ENCODE measurements around the gene RELN.

Gene RELN

DNA sequence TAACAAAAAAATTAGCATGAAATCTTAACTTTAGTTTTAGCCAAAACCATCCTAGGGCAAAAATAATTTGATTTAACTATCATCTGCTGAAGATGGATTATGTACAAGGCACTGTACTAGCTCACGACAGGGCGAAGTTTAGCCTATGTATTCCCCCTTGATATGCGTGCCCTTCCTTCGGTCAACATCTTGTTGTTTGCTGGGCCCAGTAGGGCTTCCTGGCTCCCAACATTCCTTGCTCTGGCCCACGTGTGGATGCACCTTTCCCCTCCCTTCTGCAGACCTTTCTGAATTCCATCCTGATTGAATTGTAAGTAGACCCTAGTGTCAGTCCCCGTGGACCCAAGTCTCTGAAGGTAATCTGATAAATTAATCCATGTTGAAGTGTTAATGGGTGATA, 212.0 kb downstream of the RELN start:
- no peak for DNase-seq

DNA sequence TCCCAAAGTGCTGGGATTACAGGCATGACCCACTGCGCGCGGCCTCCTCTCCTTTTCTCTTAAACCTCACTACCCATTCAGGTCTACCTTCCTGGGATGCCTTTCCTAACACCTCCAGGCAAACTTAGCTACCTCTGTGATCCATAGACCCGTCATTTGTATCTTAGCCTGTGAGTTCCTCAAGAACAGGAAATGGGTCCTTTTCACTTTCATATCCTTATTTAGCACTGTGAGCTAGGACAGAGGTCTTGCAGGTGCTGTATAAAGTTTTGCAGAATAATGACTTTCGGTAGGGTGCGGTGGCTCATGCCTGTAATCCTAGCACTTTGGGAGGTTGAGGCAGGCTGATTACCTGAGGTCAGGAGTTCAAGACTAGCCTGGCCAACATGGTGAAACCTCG, 215.7 kb downstream of the RELN start:
- DNase-seq = no peak

DNA sequence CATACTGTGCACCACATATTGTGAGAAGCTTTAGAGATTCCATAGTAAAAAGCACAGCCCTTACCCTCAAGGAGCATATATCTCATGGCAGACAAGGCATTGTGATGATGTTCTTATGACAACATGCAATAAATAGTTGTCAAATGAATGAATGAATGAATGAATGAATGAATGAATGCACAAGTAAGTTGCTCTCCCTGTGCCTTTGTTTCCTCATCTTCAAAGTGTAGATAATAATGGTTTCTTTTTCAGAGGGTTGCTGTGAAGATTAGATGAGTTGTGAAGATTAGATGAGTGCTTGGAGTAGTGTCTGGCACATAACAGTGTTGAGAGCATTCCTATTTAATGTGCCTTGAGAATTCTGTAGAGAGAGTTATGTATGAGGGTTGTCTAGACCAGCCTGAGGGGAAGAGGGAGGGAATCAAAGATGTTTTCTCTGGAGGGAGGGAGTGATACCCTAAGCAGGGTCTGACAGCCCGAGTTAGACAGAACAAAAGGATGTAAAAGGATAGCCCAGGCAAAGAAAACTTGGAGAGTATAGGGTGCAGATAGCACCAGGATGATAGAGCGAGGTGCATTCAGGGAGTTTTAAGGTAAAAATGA, 217.2 kb downstream of the RELN start:
- DNase-seq = no peak

GRCh38 chr7:103771294-103771693, 218.2 kb downstream of the RELN start:
- DNase-seq = no peak

DNA sequence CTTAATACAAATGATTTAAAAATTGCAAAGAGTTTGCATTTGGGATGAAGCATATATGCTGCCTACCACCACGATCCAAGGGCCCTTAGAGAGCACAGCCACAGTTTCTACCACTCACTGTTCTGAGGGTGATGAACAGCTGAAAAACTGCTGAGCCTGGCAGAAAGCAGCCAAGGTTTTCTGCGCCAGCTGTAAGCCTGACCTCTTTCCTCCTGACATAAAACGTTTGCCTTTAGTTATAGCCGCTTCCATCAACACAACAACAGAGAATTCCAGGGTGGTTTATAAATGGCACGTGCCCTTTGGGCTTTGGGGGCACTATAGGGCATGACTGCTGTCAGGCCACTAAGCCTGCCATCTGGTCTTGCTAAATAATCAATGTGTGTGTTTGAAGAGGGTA, 222.8 kb downstream of the RELN start:
- DNase-seq = no peak

DNA sequence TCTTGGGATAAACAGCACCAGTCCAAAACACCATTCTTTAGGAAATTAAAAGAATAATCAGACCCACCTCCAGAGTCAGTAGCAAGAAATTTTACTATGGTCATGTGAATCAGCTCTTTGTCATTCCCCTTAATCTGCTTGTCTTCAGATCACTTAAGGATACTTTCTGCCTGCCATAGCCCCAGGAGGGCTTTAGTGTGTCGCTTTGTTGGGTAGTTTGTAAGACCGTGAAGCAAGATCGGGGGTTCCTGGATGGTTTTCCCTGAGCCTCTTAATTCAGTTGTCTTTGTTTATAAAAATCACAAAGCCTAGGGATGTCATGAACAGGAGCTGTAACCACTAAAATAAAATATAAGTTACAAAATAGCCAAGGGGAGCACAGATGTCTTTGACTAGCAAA, 223.6 kb downstream of the RELN start:
- no peak for DNase-seq

GRCh38 chr7:103764901-103765300, 224.6 kb downstream of the RELN start:
- no peak for DNase-seq

- DNase-seq = no peak
These were observed 226.6 kb downstream of the RELN start for GRCh38 chr7:103762877-103763276.

DNA sequence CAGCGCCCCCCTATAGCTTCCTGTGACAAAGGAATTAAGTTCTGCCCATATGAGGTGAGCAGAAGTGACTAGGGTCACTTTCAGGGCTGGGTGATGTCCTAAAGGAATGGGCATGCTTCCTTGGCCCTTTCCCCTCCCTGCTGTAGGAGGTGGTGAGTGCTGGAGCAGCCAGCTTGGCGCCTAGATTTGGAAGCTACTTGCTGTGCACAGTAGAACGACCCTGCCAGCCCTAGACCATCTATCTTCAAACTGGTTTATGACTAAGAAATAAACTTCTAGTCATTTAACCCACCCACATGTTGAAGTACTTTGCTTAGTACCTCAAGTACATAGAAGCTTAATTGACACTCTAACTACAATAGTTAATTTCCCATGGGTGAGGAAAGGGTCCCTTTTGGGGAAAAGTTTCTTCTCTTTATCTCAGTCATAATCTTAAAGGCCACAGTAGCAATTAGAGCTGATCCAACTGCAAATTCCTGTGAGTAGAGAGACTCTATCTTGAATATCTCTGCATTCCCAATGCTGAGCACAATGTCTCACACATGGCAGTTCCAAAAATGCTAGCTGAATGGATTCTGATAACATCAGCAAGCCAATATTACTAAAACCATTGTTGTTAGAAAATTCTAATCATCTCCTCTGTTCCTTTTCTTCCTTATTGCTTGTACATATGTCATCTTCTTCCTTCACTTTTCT, 227.2 kb downstream of the RELN start:
- DNase-seq = no peak

DNA sequence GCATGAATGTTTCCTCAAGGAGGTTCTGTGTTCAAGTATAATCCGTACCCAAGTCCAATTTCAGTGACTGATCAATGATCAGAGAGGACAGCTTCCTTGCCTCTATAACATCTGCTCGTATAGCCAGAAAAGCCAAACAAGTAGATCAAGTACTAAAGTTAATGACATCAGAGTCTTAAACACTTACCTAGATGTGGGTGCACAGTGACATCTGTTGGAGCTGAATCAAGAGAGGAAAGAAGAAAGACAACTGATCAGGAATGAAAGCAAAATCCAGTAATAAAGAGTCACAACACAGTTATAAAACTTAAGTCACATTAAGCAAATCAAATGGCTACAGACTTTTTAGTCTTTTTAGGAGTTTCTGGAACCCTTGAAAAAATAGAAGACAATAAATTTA, 236.5 kb downstream of the RELN start:
- no peak for DNase-seq

GRCh38 chr7:103751311-103751880, 238.1 kb downstream of the RELN start:
- DNase-seq = no peak

DNA sequence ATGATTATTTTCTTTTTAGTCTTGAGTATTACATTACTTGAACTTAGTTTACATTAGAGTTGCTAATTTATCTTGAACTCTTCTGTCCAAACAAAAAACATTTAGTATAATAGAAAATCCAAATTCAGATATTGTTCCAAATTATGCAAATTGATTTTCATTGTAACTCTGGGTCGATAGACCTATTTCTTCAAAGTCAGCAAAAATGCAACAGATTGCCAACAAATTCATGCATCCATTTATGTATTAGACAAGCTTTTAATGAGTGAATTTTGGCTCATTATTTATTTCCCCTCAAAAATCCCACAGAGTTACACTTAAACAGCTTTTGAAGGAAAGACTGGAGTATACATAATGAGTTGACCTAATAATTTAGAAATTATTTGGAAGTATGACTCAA, 240.8 kb downstream of the RELN start:
- DNase-seq = no peak

GRCh38 chr7:103735377-103735776, 254.1 kb downstream of the RELN start:
- no peak for DNase-seq

DNA sequence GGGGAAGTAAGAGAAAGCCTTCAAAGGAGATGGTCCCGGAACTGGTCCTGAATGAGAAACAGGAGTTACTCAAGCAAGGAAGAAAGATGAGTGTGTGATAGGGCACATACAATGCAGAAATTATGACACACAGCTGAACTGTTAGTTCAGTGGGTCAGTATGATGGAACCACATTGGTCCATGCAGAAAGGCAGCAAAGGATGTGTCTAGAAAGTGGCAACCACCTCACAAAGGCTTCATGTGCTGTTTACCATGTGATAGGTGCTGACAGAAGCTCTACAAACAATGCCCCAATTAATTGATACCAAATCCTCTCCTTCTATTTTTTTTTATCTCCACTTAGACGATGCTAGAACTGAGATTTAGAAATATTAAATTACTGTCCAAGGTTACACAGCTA, 258.3 kb downstream of the RELN start:
- DNase-seq = no peak

DNA sequence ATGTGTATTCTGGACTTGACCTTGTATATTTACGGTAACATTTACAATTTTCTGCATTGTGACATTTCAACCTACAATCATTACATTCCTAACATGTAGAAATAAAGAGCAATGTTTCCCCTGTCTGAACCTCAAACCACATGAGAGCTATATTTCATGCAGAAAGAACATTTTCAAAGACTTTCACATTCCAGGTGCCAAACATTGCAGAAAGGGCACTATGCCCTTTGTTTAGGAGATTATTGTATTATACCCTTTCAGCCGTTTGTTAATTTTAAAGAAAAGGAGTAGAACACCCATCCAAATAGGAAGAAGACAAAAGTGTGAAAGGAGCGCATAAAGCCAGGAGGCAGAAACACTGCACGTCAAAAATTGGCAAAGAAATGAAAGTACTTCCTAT, 260.4 kb downstream of the RELN start:
- DNase-seq = no peak

DNA sequence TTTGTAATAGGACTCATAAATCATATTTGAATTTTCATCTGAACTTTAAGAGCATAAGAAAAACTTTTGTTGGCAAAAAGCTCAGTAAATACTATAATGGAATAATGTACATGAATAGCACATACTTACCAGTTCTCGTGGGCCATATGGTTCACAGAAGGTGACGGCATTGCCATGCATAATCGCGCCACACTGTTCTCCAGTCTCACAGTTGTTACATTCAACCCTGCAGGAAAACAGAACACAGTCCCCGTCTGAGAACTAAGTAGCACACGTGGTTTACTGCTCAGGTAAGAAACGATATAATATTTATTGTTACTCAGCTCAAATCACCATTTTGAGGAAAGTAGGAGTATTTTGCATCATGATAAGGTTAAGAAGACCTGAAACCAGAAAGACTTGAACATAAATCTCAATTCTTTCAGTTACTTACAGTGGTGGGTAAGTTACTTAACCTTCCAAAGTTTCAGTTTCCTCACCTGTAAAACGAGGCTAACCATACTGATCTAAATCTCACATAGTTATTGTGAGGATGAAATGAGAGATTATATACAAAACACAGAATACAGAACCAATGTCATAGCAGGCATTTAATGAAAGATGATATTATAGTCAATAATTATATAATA, 261.4 kb downstream of the RELN start:
- DNase-seq = no peak

DNA sequence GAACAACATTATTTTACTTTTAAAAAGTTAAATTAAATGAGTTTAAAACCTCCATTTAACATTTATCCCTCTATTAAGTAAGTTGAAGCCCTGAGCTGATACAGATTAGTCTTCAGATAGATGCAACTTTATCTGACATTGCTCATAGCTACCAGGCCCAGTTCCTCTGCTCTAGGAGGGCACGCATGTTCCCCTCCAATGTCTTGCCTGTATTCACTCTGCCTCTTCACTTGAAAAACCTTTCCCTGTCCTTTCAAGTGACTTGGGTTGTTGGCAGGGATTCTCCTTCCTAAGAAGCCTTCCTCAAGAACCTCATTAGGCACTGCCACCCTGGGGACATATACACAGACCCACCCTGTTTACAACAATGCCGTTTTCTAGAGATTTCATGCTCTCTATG, 270.4 kb downstream of the RELN start:
- no peak for DNase-seq

DNA sequence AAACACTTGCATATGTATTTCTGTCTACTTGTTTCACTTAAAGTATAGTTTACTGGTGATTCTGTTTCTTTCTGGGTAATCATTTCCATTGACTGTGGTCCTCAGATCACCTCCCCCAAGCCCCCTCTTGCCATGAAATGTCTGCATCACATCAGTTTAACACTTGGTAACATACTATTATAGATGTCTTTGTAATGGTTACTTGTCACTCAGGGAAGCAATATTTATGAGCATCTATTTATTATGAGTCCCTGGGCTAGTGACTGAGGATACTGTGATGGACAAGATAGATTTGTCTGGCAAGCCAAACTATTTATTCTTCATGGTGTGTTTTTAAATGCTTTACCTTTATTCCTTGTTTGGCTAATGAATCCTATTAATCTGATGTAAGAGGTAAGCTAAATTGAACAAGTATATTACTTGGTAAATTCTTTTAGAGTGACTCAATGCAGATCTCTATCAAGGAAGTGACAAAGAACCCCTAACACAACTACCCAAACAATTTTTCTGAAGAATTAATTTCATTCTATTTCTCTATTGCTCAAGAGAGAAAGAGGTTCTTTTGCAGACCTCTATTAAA, 270.9 kb downstream of the RELN start:
- DNase-seq = no peak

DNA sequence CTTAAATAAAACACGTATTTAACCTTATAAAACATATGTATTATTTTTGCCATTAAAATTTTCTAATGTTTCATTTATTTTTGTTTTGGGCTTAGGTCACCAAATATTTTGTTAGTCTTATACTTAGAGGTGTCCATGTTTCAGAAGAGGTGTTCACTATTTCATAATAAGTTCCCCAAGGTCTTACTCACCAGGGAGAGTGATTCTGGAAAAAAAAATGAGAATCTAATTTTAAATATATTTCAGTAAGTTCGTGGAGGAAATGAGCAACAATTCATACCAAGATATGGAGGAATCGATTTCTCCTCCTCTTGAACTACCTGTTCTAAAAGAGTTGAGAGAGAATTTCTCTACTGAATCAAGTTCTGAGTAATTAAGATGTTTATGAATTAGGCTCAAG, 271.9 kb downstream of the RELN start:
- no peak for DNase-seq

DNA sequence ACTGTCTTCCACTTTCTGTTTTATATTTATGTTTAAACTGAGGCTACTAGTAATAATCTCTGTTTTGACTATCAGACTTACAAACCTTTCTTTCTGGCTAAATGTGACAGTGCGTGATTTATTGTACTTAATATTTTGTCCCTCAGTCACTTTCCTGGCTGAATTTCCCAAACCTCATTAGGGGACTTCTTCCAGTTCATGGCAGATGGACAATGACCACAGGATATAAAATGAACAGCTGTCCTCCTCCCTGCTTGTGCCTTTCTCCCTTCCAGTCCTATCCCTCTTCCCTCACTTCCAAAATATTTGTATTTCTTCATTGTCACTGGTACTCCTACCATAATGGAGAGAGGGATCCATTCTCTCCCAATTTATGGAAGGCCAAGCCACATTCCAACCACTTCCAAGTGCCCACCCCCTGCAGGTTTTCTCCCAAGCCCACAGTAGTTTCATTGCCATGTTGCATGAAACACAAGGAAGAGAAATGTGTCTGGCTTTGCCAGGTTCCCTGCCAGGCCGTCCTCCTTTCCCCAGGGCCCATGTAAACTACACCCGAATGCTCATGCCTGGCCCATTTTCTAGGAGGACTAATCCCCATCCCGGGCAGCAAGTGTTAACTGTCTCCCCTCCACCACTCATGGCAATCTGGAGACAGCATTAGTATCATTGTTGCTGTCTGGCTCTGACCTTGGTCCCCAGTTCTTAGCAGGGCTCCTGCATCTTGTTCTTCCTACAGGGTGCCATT, 273.9 kb downstream of the RELN start:
- no peak for DNase-seq

GRCh38 chr7:103714376-103714927, 275.0 kb downstream of the RELN start:
- DNase-seq = no peak

GRCh38 chr7:103712991-103713778, 276.3 kb downstream of the RELN start:
- DNase-seq = no peak

Data from stimulated activated CD4-positive, alpha-beta T cell treated with anti-CD3 and anti-CD28 coated beads, Interleukin-4, amount 100 ng/mL, for 4 hours (primary cell).